ENCODE data around the gene ARNT2. TPM values are rescaled to one million over a fixed set of nuclear protein-coding genes. Genes with fewer than 3 reads are reported as not detected.

Gene ARNT2
- total RNA-seq, 1 experiment from 2014 or later: 3.6 TPM

GRCh38 chr15:80618685-80619400 lies 214.7 kb downstream of the ARNT2 start:
- Mint-ChIP-seq H3K36me3 (ENCODE audit: insufficient read depth, unreplicated experiment) (peaks cover 5% of the 10 kb centered on the region), H3K9me3 (ENCODE audit: low read depth, unreplicated experiment) (peaks cover 7% of the 10 kb centered on the region), H3K4me1 (ENCODE audit: low read depth, unreplicated experiment) (peaks cover 22% of the 10 kb centered on the region), H3K27me3 (ENCODE audit: unreplicated experiment) (no peaks in the 10 kb centered on the region), H3K27ac (ENCODE audit: unreplicated experiment) (no peak overlapping the region), H3K4me3 (ENCODE audit: low read depth, unreplicated experiment) (no peak overlapping the region)
- TF ChIP-seq CTCF (IDR thresholded peaks at IDR 0.05; ENCODE audit: unreplicated experiment): no peak
- intact Hi-C loops (cut with micrococcal nuclease; ENCODE audit: unreplicated experiment): loop anchor here (1.0 kb wide), 1 partner anchor 157 kb away; no protein-coding TSS in a partner anchor
- no TSS peak for BruUV-seq (replicated peaks)
- DNase-seq: no peak
- CTCF ChIA-PET: interaction anchor here (0.5 to 2.1 kb wide), 3 partner anchors 115 to 163 kb away, joined by 3 to 29 read pairs (median 3); no protein-coding TSS in a partner anchor

- no TSS peak for BruUV-seq (replicated peaks)
- H3K27me3 Mint-ChIP-seq (ENCODE audit: unreplicated experiment): no peaks in the 10 kb centered on the region
- no peak overlapping the region for H3K4me3 Mint-ChIP-seq (ENCODE audit: low read depth, unreplicated experiment)
- CTCF ChIA-PET: interaction anchor here (0.6 to 2.1 kb wide), 8 partner anchors 32 to 164 kb away, joined by 3 to 29 read pairs (median 4); partner anchors contain the start of genes ABHD17C and CEMIP
- peaks cover 5% of the 10 kb centered on the region for H3K36me3 Mint-ChIP-seq (ENCODE audit: insufficient read depth, unreplicated experiment)
- H3K9me3 Mint-ChIP-seq (ENCODE audit: low read depth, unreplicated experiment): peaks cover 7% of the 10 kb centered on the region
- intact Hi-C loops (cut with micrococcal nuclease; ENCODE audit: unreplicated experiment): loop anchor here (1.0 kb wide), 1 partner anchor 157 kb away; no protein-coding TSS in a partner anchor
- no peak for TF ChIP-seq CTCF (IDR thresholded peaks at IDR 0.05; ENCODE audit: unreplicated experiment)
- H3K27ac Mint-ChIP-seq (ENCODE audit: unreplicated experiment): no peak overlapping the region
- no peak for DNase-seq
- H3K4me1 Mint-ChIP-seq (ENCODE audit: low read depth, unreplicated experiment): peaks cover 22% of the 10 kb centered on the region
Measured at GRCh38 chr15:80619680-80620079, 215.5 kb downstream of the ARNT2 start.

GRCh38 chr15:80620141-80620540 lies 216.0 kb downstream of the ARNT2 start:
- peaks cover 5% of the 10 kb centered on the region for H3K36me3 Mint-ChIP-seq (ENCODE audit: insufficient read depth, unreplicated experiment)
- CTCF ChIA-PET: interaction anchor here (0.6 to 2.1 kb wide), 8 partner anchors 32 to 164 kb away, joined by 3 to 29 read pairs (median 4); partner anchors contain the start of genes ABHD17C and CEMIP
- H3K9me3 Mint-ChIP-seq (ENCODE audit: low read depth, unreplicated experiment): peaks cover 10% of the 10 kb centered on the region
- H3K27me3 Mint-ChIP-seq (ENCODE audit: unreplicated experiment): no peaks in the 10 kb centered on the region
- DNase-seq: no peak
- H3K4me1 Mint-ChIP-seq (ENCODE audit: low read depth, unreplicated experiment): peaks cover 18% of the 10 kb centered on the region
- H3K27ac Mint-ChIP-seq (ENCODE audit: unreplicated experiment): no peak overlapping the region
- TF ChIP-seq CTCF (IDR thresholded peaks at IDR 0.05; ENCODE audit: unreplicated experiment): no peak
- H3K4me3 Mint-ChIP-seq (ENCODE audit: low read depth, unreplicated experiment): no peak overlapping the region
- intact Hi-C loops (cut with micrococcal nuclease; ENCODE audit: unreplicated experiment): no loop called here
- BruUV-seq (replicated peaks): no TSS peak

- H3K9me3 Mint-ChIP-seq (ENCODE audit: low read depth, unreplicated experiment): peaks cover 10% of the 10 kb centered on the region
- H3K27ac Mint-ChIP-seq (ENCODE audit: unreplicated experiment): no peak overlapping the region
- intact Hi-C loops (cut with micrococcal nuclease; ENCODE audit: unreplicated experiment): no loop called here
- TF ChIP-seq CTCF (IDR thresholded peaks at IDR 0.05; ENCODE audit: unreplicated experiment): no peak
- H3K4me1 Mint-ChIP-seq (ENCODE audit: low read depth, unreplicated experiment): peaks cover 10% of the 10 kb centered on the region
- DNase-seq: no peak
- no peak overlapping the region for H3K4me3 Mint-ChIP-seq (ENCODE audit: low read depth, unreplicated experiment)
- BruUV-seq (replicated peaks): no TSS peak
- H3K27me3 Mint-ChIP-seq (ENCODE audit: unreplicated experiment): no peaks in the 10 kb centered on the region
- H3K36me3 Mint-ChIP-seq (ENCODE audit: insufficient read depth, unreplicated experiment): peaks cover 3% of the 10 kb centered on the region
- CTCF ChIA-PET: interaction anchor here (0.6 to 1.2 kb wide), 2 partner anchors 10 to 33 kb away, joined by 3 read pairs; no protein-coding TSS in a partner anchor
Measured at GRCh38 chr15:80620931-80621330, 216.7 kb downstream of the ARNT2 start.

Data from Calu3 (cell line).